Measurements from ENCODE around the gene WBP11. TPM values are rescaled to one million over a fixed set of nuclear protein-coding genes. Genes with fewer than 3 reads are reported as not detected.

The WBP11 gene
- total and polyA plus RNA-seq, 2 of the 13 experiments (the other 11 are each of a cell fraction or from before 2014, with no cell fraction given): 7.6 to 31.0 TPM

- TF ChIP-seq, protein P1, sequence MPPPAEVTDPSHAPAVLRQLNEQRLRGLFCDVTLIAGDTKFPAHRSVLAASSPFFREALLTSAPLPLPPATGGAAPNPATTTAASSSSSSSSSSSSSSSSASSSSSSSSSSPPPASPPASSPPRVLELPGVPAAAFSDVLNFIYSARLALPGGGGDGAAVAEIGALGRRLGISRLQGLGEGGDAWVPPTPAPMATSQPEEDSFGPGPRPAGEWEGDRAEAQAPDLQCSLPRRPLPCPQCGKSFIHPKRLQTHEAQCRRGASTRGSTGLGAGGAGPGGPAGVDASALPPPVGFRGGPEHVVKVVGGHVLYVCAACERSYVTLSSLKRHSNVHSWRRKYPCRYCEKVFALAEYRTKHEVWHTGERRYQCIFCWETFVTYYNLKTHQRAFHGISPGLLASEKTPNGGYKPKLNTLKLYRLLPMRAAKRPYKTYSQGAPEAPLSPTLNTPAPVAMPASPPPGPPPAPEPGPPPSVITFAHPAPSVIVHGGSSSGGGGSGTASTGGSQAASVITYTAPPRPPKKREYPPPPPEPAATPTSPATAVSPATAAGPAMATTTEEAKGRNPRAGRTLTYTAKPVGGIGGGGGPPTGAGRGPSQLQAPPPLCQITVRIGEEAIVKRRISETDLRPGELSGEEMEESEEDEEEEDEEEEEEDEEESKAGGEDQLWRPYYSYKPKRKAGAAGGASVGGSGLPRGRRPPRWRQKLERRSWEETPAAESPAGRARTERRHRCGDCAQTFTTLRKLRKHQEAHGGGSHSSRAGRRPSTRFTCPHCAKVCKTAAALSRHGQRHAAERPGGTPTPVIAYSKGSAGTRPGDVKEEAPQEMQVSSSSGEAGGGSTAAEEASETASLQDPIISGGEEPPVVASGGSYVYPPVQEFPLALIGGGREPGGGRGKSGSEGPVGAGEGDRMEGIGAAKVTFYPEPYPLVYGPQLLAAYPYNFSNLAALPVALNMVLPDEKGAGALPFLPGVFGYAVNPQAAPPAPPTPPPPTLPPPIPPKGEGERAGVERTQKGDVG (CRISPR knock-in tag; IDR thresholded peaks at IDR 0.05; ENCODE audit: borderline replicate concordance): 0 out of 2 replicates have a peak, but pooled peaks have one; percentile 72
- TF ChIP-seq FOXA1 (IDR thresholded peaks at IDR 0.05): no peak
- no peak for TF ChIP-seq FOXA1 (CRISPR knock-in tag; IDR thresholded peaks at IDR 0.05)
- TF ChIP-seq MATR3 (CRISPR knock-in tag; IDR thresholded peaks at IDR 0.05): no peak
- TF ChIP-seq, protein P2, sequence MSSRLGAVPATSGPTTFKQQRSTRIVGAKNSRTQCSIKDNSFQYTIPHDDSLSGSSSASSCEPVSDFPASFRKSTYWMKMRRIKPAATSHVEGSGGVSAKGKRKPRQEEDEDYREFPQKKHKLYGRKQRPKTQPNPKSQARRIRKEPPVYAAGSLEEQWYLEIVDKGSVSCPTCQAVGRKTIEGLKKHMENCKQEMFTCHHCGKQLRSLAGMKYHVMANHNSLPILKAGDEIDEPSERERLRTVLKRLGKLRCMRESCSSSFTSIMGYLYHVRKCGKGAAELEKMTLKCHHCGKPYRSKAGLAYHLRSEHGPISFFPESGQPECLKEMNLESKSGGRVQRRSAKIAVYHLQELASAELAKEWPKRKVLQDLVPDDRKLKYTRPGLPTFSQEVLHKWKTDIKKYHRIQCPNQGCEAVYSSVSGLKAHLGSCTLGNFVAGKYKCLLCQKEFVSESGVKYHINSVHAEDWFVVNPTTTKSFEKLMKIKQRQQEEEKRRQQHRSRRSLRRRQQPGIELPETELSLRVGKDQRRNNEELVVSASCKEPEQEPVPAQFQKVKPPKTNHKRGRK (CRISPR knock-in tag; IDR thresholded peaks at IDR 0.05): no peak
- TF ChIP-seq MBNL3 (CRISPR knock-in tag; conservative IDR thresholded peaks at IDR 0.05): no peak
- no peak for TF ChIP-seq ZNF563 (CRISPR knock-in tag; IDR thresholded peaks at IDR 0.05)
- TF ChIP-seq ZFY (CRISPR knock-in tag; IDR thresholded peaks at IDR 0.05): peak; percentile 13; the same call in 1 of the 2 replicates
- TF ChIP-seq RXRA (CRISPR knock-in tag; IDR thresholded peaks at IDR 0.05): no peak
- TF ChIP-seq ZNF883 (CRISPR knock-in tag; IDR thresholded peaks at IDR 0.05; ENCODE audit: not compliant biosample characterization): no peak
- no peak for TF ChIP-seq BHLHE40 (IDR thresholded peaks at IDR 0.05; ENCODE audit: low read length)
- no peak for TF ChIP-seq ZNF3 (CRISPR knock-in tag; IDR thresholded peaks at IDR 0.05)
- no peak for TF ChIP-seq FOXK2 (IDR thresholded peaks at IDR 0.05)
- TF ChIP-seq ZNF781 (CRISPR knock-in tag; IDR thresholded peaks at IDR 0.05; ENCODE audit: borderline replicate concordance, not compliant biosample characterization): no peak
- TF ChIP-seq, protein P3, sequence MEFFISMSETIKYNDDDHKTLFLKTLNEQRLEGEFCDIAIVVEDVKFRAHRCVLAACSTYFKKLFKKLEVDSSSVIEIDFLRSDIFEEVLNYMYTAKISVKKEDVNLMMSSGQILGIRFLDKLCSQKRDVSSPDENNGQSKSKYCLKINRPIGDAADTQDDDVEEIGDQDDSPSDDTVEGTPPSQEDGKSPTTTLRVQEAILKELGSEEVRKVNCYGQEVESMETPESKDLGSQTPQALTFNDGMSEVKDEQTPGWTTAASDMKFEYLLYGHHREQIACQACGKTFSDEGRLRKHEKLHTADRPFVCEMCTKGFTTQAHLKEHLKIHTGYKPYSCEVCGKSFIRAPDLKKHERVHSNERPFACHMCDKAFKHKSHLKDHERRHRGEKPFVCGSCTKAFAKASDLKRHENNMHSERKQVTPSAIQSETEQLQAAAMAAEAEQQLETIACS (CRISPR knock-in tag; IDR thresholded peaks at IDR 0.05): peak; percentile 22; the same call in 1 of the 2 replicates
- no peak for TF ChIP-seq ZNF672 (CRISPR knock-in tag; IDR thresholded peaks at IDR 0.05)
- TF ChIP-seq KDM3A (CRISPR knock-in tag; IDR thresholded peaks at IDR 0.05; ENCODE audit: low read depth): no peak
- TF ChIP-seq ONECUT2 (CRISPR knock-in tag; IDR thresholded peaks at IDR 0.05): peak; percentile 8; the same call in 1 of the 2 replicates
- TF ChIP-seq SP1 (IDR thresholded peaks at IDR 0.05): no peak
- TF ChIP-seq SP1 (CRISPR knock-in tag; IDR thresholded peaks at IDR 0.05): no peak
- no peak for TF ChIP-seq NFKB2 (CRISPR knock-in tag; IDR thresholded peaks at IDR 0.05; ENCODE audit: borderline replicate concordance)
- no peak for TF ChIP-seq AGO2 (optimal IDR thresholded peaks at IDR 0.05; ENCODE audit: low read depth, low read length)
- TF ChIP-seq, protein P4, sequence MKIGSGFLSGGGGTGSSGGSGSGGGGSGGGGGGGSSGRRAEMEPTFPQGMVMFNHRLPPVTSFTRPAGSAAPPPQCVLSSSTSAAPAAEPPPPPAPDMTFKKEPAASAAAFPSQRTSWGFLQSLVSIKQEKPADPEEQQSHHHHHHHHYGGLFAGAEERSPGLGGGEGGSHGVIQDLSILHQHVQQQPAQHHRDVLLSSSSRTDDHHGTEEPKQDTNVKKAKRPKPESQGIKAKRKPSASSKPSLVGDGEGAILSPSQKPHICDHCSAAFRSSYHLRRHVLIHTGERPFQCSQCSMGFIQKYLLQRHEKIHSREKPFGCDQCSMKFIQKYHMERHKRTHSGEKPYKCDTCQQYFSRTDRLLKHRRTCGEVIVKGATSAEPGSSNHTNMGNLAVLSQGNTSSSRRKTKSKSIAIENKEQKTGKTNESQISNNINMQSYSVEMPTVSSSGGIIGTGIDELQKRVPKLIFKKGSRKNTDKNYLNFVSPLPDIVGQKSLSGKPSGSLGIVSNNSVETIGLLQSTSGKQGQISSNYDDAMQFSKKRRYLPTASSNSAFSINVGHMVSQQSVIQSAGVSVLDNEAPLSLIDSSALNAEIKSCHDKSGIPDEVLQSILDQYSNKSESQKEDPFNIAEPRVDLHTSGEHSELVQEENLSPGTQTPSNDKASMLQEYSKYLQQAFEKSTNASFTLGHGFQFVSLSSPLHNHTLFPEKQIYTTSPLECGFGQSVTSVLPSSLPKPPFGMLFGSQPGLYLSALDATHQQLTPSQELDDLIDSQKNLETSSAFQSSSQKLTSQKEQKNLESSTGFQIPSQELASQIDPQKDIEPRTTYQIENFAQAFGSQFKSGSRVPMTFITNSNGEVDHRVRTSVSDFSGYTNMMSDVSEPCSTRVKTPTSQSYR (CRISPR knock-in tag; IDR thresholded peaks at IDR 0.05; ENCODE audit: borderline replicate concordance): no peak
- TF ChIP-seq MEIS2 (CRISPR knock-in tag; IDR thresholded peaks at IDR 0.05): 0 out of 2 replicates have a peak, but pooled peaks have one; percentile 65
Measured at GRCh38 chr12:14769466-14769968, 33.8 kb downstream of the WBP11 start (continued).
